ENCODE measurements around the gene ATP6V0A4.

GRCh38 chr7:138727336-138728099, 70.5 kb downstream of the ATP6V0A4 start:
- TF ChIP-seq SIN3A (IDR thresholded peaks at IDR 0.05; ENCODE audit: borderline replicate concordance, insufficient read depth, low read length) = no peak
- no peak for TF ChIP-seq TAF1 (IDR thresholded peaks at IDR 0.05; ENCODE audit: borderline replicate concordance, insufficient read depth, low read length)
